Activated CD8-positive, alpha-beta memory T cell treated with anti-CD3 and anti-CD28 coated beads, Interleukin-2, amount 50 U/mL, for 1 hour (primary cell): Measurements from ENCODE around the gene TSSC4.

ENCODE experiments used
- DNase-seq: peaks from one replicate; pipeline ENCODE4 v3.0.0-alpha.2; 2020; ENCODE audit errors: extremely low read depth

The TSSC4 gene

DNA sequence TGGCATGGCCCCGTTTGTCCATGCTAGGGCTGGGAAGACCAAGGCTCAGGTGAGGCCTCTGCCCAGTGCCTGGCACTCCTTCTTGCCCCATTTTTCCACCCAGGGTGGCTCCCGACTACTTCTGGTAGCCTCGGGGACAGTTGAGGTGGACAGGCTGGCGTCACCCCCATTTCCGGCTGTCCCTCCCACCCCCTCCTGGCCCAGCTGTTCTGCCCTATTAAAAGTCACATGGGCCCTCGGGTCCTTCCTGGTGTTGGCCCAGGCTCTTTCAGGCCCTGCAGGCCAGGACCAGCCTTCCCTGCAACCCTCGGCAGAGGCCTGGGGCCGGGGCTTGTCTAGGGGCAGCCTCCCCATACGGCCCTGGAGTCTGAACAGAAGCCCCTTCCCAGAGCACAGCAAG, 14.0 kb upstream of the TSSC4 start:
- DNase-seq: no peak

DNA sequence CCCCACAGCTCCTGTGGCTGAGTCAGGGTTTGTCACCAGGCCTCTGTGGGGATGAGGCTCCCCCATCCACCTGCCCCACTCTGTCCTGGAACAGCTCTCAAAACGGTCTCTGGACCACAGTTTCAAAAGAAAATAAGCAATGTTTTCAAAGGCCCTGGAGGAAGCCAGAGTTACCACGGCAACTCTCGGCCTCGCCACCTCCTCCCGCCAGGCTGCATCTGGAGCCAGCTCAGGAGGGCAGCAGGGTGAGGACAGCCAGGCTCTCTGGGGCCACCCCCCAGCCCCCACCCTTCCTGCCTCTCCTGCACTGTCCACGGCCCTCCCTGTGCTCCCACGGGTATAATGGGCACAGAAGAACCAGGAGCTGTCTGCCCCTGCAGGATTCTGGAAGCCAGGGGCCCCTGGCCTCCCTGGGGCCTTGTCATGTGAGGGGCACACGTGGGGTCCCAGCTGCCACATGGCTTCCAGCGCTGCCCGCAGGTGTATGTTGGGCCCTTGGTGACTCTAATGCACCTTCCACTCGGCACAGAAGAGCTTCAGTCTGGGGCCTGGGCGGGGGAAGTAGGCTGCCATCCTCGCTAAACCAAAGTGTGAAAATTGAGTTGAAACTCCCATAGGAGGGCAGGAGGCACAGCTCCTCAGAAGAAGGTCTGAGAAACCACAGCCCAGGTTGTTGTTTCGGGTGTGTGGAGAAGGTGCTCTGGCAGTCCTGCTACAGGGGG, 13.1 kb upstream of the TSSC4 start:
- DNase-seq: no peak

DNA sequence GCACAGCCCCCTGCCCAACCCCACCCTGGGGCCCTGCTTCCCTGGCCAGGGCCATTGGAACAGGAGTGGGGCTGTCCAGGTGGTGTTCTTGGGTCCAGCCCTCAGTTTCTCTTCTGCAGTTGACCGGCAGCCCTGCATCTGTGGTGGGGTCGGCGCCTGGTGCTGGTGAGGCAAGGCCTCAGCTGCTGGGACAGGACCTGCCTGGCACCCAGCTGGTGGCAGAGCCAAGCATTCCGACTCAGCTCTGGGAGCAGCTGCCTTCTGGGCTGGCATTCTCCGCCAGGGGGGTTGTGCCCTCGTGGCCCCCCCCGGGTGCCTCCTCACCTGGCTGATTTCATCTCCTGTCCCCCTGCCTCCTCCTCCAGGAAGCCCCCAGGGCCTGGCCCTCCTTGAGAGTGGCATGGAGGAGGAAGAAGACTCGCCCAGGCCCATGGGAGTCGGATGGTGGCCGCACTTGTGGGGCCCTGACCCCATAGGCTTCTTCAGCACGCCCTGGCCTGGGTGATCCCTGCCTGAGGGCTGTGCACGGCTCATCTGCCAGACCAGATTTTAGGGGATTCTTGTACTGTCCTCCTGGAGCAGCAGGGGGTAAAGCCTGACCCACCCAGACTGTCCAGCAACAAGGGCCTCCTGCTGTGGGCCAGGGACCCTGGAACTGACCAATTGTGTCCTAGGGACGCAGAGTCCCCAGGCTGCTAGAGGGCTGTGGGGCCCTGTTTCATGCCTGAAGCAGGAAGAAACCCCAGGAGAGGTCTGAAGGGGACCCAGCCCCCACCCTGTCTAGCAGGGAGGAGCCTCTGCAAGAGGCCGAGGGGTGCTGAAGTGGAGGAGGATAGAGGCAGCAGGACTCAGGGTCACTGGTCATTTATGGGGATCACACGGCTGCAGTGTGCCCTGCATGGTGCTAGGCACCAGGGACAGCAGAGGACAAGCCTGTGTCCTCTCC, 11.8 kb upstream of the TSSC4 start:
- DNase-seq: no peak

DNA sequence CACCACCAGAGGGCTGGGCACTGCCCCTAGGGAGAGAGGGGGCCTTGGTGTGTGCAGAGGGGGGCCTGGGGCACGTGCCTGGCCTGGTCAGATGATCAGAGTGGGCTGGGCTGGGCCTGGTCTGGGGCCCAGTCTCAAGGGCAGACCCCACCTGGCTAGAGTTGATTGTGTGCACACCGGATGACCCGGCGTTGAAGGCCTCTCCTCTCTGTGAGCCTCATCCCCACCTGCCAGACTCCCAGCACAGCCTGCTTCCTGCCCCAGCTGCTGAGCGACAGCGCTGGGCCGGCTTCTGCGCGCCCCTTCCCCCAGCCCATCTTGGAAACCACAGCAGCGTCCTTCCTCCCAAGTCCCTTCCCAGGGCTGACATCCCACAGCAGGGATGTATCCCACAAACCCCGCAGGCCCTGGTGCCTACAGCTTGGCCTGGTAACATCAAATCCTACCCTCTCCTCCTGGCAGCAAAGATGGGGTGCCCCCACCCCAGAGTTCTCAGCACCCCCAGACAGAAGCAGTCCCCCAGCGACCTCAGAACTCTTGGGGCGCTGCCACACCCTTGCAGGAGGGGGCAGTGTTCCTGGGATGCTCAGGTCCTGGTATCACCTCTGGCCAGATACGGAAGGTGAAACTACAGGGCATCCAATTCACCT, 11.0 kb upstream of the TSSC4 start:
- no peak for DNase-seq

DNA sequence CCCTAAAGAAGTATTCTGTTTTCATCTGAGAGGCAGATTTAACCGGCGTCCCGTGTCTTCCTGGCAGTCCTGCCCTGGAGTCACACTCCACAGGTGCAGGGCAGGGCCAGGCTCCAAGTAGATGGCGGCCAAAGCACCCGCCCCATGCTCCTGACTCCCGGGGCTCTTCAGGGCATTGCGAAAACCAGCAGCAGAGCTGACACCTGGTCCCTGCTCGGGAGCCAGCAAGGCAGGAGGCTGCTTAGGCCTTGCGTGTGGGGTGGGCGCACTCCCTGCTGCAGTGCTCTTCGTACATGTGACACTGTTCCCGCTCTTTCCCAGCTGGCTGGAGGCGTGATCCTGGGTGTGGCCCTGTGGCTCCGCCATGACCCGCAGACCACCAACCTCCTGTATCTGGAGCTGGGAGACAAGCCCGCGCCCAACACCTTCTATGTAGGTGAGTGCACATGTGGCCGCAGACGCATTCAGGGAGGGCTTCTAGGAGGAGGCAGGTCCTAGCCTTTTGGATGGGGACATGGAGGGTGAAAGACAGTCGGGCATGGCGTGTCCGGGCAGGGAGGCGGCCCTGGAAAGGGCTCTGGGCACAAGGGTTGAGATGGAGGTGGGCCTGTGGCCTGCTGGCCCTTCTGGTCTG, 10.3 kb upstream of the TSSC4 start:
- DNase-seq: no peak

DNA sequence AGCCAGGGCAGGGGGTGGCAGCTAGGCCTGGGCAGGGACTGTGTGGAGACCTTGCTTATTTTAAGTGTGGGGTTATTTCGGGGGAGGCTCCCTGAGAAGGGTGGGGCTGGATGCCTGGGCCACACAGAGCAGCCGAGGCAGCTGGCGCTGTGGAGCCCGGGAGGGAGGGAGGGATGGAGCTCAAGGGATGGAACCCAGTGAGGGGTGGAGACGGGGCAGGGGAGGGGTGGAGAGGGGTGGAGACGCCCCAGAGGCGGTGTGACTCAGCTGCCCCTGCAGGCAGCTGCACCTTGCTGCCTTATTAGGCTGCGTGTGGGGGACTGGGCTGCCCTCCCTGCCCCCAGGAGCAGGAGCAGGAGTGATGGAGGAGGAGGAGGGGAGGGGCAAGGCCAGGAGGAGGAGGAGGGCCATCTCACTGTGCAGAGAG, 9.8 kb upstream of the TSSC4 start:
- DNase-seq: no peak

DNA sequence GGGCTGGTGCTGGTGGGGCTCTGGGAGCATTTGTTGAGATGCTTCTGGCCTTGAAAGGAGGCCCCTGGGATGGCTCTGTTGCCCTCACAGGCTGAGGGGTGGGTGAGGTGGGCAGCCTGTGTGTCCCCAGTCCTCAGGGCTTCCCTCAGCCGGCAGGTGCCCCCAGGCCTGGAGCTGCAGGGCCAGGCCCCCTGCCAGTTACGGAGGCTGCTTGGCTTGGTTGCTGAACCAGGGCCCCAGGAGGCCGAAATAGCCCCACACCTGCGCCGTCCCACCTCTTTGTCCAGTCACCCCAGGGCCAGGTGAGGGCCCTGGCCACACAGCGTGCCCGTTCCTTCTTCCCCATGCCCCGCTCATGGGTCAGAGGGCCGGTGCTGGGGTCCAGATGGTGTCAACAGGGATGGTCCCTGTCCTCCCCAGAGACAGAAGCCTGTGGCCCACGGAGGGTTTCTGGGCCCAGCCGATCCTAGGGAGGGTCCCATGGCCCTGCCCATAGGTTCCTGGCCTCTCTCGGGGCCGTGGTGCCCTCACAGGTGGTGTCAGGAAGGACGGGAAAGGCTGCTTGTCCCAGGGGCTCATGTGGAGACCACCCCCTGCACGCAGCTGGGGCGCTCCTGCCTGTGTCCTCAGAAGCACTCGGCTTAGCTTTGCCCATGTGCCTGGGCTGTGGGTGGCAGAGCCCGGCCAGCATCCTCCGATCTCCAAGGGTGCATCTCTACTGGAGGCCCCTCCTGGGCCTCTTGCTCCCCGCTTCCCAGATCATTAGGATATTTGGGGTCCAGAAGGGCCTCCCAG, 9.2 kb upstream of the TSSC4 start:
- no peak for DNase-seq

DNA sequence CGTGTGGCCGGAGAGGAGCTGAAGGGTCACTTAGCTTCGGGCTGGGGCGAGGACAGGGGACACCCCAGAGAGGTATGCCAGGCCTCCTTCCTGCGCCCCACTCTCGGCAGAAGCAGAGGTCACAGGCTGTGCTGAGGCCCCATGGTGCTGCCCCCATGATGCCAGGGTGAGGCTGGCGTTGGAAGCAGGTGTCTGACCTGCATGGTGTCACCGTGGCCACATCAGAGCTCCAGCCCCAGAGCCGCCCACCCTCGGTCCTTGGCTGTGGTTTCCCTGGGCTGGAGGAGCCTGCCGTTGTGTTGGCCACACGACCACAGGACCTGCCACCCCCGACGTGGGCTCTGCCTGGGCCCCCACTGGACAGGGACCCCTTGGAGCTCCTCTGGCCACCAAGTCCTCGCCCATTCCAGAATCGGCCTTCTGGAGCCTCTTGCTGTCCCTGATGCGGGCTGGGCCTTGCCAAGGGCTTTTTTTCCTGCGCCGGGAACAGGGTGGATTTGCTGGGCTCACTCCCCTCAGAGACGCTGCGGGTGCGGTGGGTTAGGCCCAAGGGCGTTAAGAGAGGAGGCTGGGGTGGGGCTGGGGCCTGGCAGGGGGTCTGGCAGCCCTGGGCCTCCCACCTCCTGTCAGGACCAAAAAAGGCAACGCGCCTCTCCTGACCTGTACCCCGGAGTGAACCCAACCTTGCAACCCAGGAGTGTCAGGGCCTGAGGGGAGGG, 8.2 kb upstream of the TSSC4 start:
- DNase-seq: no peak

DNA sequence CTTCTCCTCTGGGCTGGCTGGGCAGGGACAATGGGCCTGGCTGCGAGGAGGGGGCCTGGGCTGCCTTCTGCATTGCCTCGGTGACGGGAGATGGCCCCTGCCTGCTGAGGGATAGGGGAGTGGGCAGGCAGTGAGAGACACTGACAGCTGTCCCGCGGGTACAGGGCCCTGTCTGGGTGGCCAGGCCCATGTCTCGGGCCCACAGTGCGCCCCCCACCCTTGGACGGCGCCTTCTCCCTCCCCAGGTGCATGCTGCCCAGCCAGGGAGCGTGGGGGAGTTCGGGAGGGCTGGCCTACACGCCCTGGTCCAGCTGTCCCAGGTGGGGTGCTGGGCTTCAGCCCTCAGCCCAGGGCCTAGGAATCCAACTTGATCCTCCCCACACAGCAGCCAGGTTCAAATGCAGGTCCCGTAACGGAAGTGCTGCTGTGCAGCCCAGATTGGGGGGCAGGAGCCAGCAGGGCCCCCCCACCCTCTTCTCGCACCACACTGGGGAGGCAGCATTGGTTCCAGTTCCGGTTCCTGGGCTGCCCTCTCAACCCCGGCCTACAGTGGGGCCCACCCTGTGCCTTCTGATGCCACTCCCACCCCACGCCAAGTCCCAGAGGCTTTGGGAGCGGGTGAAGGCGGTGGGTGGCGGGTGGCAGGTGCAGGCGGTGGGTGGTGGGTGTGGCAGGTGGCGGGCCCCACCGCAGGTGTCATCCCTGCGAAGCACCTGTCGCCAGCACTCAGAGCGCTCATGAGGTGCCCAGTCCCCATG, 7.3 kb upstream of the TSSC4 start:
- no peak for DNase-seq

DNA sequence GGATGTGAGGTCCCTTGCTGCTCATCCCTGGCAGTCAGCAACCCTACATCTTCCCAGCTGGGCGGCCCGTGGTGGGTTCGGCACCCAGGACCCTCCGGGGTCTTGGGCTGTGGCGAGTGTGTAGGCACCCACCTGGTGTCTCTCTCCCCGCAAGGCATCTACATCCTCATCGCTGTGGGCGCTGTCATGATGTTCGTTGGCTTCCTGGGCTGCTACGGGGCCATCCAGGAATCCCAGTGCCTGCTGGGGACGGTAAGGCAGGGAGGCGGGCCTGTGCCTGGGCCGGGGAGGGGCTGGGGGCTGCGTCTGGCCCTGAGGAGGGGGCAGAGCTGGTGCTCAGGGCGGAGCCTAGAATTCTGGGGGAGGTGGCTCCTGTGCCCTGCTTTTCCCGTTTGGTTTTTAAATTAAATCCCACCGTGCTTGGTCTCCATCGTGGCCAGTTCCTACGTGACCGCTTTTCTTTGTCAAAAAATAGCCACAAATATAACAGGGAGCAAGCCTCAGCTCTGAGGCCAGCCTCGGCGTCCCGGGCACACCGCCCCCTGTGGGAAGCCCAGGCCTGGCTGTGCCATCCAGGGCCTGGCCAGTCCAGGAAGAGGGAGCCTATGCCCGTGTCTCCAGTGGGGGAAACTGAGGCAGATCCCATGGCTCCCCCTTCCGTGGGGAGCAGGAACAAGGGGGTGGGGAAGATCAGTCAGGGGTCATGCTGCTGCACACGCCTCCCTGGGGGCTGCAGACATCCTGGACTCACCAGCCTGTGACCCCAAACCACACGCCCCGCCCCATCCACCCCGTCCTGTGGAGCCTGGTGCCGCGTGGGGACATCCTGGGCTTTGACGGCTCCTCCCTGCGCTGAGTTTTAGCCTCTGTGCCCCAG, 6.4 kb upstream of the TSSC4 start:
- DNase-seq: no peak

DNA sequence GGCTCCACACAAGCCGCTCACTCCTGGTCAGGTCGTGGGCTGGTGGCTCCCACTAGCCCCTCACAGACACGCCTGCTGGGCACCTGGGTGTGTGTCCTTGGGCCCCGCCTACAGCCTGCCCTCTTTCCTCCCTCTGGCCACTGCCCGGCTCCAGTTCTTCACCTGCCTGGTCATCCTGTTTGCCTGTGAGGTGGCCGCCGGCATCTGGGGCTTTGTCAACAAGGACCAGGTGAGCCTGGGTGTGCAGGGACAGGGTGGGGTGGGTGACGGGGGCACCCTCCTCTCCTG, 5.8 kb upstream of the TSSC4 start:
- DNase-seq: no peak

DNA sequence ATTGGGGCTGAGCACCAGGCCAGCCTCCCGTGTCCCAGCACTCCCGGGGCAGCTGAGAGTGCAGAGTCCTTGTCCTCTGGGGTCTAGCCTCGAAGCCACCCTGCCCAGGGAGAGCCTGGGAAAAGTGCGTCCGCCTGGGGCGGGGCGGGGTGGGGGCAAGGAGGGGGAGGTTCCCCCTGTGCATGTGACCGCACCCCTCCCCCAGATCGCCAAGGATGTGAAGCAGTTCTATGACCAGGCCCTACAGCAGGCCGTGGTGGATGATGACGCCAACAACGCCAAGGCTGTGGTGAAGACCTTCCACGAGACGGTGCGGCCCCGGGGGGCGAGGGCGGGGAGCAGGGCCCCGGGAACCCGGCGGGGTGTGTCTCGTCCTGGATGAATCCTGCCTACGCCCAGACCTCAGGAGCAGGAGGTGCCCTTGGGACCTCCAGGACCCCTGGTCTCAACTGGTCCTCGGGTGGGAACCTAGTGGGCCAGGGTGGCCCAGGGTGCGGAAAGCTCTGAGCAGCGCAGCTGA, 5.3 kb upstream of the TSSC4 start:
- no peak for DNase-seq

DNA sequence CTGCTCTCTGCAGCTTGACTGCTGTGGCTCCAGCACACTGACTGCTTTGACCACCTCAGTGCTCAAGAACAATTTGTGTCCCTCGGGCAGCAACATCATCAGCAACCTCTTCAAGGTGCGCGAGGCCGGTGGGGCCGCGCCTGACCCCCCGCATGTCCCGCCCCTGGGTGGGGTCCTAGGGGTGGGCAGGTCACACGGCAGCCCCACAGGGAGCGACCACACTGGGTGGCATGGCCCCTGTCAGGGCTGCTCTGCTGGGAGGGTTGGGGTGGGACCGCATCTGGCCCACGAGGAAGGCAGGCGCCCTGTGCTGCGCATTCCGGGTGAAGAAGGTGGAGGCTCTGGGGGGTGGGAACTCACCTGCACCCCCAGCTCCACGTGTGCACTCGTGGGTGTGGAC, 4.7 kb upstream of the TSSC4 start:
- no peak for DNase-seq

DNA sequence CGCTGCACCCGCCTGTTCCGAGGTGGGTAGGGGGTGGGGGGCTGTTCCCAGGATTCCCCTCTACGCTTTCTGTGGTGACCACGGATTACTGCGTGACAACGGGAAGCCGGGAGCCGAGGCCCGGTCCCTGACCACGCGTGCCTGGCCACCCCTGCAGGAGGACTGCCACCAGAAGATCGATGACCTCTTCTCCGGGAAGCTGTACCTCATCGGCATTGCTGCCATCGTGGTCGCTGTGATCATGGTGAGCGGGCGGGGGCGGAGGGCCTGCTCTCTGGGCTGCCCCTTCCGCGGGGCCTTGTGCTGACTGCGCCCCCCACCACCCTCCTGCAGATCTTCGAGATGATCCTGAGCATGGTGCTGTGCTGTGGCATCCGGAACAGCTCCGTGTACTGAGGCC, 4.1 kb upstream of the TSSC4 start:
- no peak for DNase-seq

DNA sequence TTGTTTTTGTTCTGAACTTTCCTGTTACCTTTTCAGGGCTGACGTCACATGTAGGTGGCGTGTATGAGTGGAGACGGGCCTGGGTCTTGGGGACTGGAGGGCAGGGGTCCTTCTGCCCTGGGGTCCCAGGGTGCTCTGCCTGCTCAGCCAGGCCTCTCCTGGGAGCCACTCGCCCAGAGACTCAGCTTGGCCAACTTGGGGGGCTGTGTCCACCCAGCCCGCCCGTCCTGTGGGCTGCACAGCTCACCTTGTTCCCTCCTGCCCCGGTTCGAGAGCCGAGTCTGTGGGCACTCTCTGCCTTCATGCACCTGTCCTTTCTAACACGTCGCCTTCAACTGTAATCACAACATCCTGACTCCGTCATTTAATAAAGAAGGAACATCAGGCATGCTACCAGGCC, 3.5 kb upstream of the TSSC4 start:
- DNase-seq: no peak

DNA sequence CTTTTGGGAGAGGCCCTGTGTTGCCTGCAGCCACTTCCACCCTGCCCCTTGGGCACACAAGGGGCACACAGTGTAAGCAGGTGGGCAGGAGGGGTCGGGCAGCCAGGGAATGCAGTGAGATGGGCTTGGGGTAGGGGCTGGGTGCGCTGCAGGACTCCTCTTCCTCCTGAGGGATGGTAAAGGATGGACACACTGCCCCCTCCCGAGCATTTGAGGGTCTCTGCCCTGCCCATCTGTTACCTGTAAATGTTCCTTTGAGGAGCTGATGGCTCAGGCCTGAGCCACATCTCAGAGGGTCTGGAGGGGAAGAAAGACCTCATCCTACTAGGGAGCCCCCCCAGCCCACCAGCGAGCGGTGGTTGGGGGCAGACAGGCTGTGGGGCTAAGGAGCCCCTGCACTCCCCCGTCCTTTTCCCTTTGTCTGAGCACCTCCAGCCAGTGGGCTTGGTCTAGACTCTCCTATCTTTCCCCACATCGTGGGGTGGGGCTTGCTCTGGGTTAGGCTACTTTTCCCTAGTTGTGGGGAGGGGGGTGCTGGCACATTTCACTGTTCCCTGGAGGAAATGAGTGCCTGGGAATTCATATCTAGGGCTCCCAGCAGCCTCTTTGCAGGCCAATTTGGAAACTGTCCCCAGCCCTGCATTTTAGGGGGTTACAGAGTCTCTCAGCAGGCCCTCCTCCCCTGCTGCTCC, 1.7 kb upstream of the TSSC4 start:
- DNase-seq: no peak

DNA sequence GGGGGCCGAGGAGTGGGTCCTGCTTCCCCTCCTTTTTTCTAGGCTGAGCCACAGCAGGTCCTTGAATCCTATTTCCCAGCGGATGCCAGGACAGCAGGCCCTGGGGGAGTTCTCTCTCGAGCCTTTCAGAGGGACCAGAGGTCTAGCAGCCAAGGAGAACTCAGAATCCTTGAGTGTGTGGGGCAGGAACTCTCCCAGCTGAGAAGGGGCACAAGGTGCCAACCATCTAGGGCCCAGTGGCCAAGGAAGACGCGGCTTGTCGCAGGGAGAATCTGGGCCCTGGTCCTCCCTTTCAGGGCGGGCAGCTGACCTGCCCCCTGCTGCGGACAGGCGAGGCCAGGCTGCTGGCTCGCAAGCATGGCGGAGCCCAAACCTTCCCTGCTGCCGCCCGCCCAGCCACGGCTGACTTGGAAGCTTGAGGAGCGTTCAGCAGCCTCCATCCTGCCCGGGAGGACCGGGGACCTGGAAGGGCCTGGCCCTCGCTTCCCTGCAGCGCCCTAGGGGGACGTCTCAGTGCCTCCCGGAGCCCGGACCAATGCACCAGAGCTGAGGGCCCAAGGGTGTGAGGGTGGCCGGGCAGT, 972 bp upstream of the TSSC4 start:
- DNase-seq: no peak
